Thyroid gland (tissue), 4 donors: Measurements from ENCODE around the gene GTF2A1. TPM values are rescaled to one million over a fixed set of nuclear protein-coding genes. Genes with fewer than 3 reads are reported as not detected.

Experiments used
- DNase-seq, 2 donors: peaks; one replicate each; pipeline ENCODE4 v3.0.0-alpha.2; 2019
- H3K27ac ChIP-seq, 3 donors: fragments of 200-600 bp; sonication (generic); 1 replicate in 2 of 3; 2 replicates in 1 of 3; pipeline ENCODE4 v1.5.1; 2016 to 2019; ENCODE audit warnings: mild to moderate bottlenecking in 1 of 3, moderate library complexity in 1 of 3
- H3K27me3 ChIP-seq: fragments of 200-600 bp; sonication (generic); one replicate; pipeline ENCODE4 v1.5.1; 2019
- H3K36me3 ChIP-seq, 2 donors: fragments of 200-600 bp; sonication (generic); one replicate each; pipeline ENCODE4 v1.5.1; 2016 to 2019
- H3K4me1 ChIP-seq, 2 donors: fragments of 200-600 bp; sonication (generic); one replicate each; pipeline ENCODE4 v1.5.1; 2017 to 2019
- H3K4me3 ChIP-seq, 3 donors: fragments of 200-600 bp; sonication (generic); replicated peaks in 1 of 3; 1 replicate in 2 of 3; 2 replicates in 1 of 3; pipeline ENCODE4 v1.5.1; 2016; ENCODE audit warnings: mild to moderate bottlenecking in 1 of 3
- H3K9me3 ChIP-seq: fragments of 200-600 bp; sonication (generic); one replicate; pipeline ENCODE4 v1.5.1; 2017
- POLR2A ChIP-seq, 2 donors: fragments of 450-650 bp; IDR thresholded peaks; one replicate each; pipeline ENCODE4 v1.6.1; 2017; ENCODE audit warnings: antibody characterized with exemption in 2 of 2, mild to moderate bottlenecking in 2 of 2, moderate library complexity in 1 of 2
- WGBS, 2 donors: methylation state at CpG; one replicate each; pipeline ENCODE4 v1.1.5; 2017; 5-methylcytosine and 5-hydroxymethylcytosine counted together
- intact Hi-C: fragments of 100-400 bp; cut with DNase I; formaldehyde crosslinking; loops from one replicate; pipeline ENCODE4 v1.15.1; 2023
- total RNA-seq, 4 donors: library from RNA; depleted of rRNA; stranded (reverse); fragments of >200 nt; gene quantifications; one replicate each; pipeline ENCODE4 v1.2.3, GENCODE V29; 2016
- TF ChIP-seq, protein P1 (sequence below), 6 experiments: fragments of 200-600 bp in 3 of 6; fragments of 450-650 bp in 3 of 6; sonication (generic) in 3 of 6; IDR thresholded peaks; one replicate each; pipeline ENCODE4 v1.5.1; 2016 to 2019; ENCODE audit warnings: antibody characterized with exemption in 6 of 6, mild to moderate bottlenecking in 2 of 6, inconsistent platforms in 1 of 6, moderate library complexity in 1 of 6

Gene GTF2A1
- total RNA-seq, 4 donors from 2014 or later = 31.4 to 51.7 (median 39.7) TPM

GRCh38 chr14:81172353-81172752 is 48.4 kb downstream of the GTF2A1 start:
- intact Hi-C loops = no loop called here
- no peak overlapping the region for H3K4me3 ChIP-seq
- H3K9me3 ChIP-seq = no peaks in the 10 kb centered on the region
- no peak for DNase-seq
- WGBS, 2 donors = 75 to 85% methylated on average over 2 of the region's 2 CpGs
- H3K27me3 ChIP-seq = no peaks in the 10 kb centered on the region
- no peaks in the 10 kb centered on the region for H3K36me3 ChIP-seq
- peaks cover 25 to 50% of the 10 kb centered on the region in 2 donors for H3K4me1 ChIP-seq
- peak overlapping the region; percentile 9 to 98 (median 92) for H3K27ac ChIP-seq
- TF ChIP-seq, protein P1, sequence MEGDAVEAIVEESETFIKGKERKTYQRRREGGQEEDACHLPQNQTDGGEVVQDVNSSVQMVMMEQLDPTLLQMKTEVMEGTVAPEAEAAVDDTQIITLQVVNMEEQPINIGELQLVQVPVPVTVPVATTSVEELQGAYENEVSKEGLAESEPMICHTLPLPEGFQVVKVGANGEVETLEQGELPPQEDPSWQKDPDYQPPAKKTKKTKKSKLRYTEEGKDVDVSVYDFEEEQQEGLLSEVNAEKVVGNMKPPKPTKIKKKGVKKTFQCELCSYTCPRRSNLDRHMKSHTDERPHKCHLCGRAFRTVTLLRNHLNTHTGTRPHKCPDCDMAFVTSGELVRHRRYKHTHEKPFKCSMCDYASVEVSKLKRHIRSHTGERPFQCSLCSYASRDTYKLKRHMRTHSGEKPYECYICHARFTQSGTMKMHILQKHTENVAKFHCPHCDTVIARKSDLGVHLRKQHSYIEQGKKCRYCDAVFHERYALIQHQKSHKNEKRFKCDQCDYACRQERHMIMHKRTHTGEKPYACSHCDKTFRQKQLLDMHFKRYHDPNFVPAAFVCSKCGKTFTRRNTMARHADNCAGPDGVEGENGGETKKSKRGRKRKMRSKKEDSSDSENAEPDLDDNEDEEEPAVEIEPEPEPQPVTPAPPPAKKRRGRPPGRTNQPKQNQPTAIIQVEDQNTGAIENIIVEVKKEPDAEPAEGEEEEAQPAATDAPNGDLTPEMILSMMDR (IDR thresholded peaks at IDR 0.05) = no peak
- TF ChIP-seq POLR2A (IDR thresholded peaks at IDR 0.05) = no peak

GRCh38 chr14:81170829-81171195 is 49.9 kb downstream of the GTF2A1 start:
- WGBS, 2 donors = 10 to 12% methylated on average over 3 of the region's 3 CpGs
- H3K36me3 ChIP-seq = no peaks in the 10 kb centered on the region
- H3K9me3 ChIP-seq = no peaks in the 10 kb centered on the region
- H3K27ac ChIP-seq = peak overlapping the region; percentile 92 to 98 (median 96)
- H3K4me3 ChIP-seq = peak overlapping the region in 1 of 3 donors; percentile 46
- TF ChIP-seq, protein P1 (IDR thresholded peaks at IDR 0.05) = peak in 1 of 6 experiments; percentile 7
- TF ChIP-seq POLR2A (IDR thresholded peaks at IDR 0.05) = no peak
- DNase-seq = no peak
- peaks cover 31 to 39% of the 10 kb centered on the region in 2 donors for H3K4me1 ChIP-seq
- H3K27me3 ChIP-seq = no peaks in the 10 kb centered on the region
- intact Hi-C loops = no loop called here

GRCh38 chr14:81170104-81170828 is 50.5 kb downstream of the GTF2A1 start:
- TF ChIP-seq POLR2A (IDR thresholded peaks at IDR 0.05) = peak; percentile 56 to 97
- TF ChIP-seq, protein P1 (IDR thresholded peaks at IDR 0.05) = peak; percentile 84 to 96 (median 90)
- intact Hi-C loops = no loop called here
- Histone ChIP-seq H3K4me3 (peak overlapping the region in 2 of 3 donors; percentile 41 to 46), H3K9me3 (no peaks in the 10 kb centered on the region), H3K27me3 (no peaks in the 10 kb centered on the region), H3K4me1 (peaks cover 31 to 44% of the 10 kb centered on the region in 2 donors), H3K36me3 (no peaks in the 10 kb centered on the region), H3K27ac (peak overlapping the region; percentile 92 to 98 (median 96))
- 0% methylated on average over 24 to 27 of the region's 28 CpGs for WGBS, 2 donors
- DNase-seq = peak; percentile 94 to 95

DNA sequence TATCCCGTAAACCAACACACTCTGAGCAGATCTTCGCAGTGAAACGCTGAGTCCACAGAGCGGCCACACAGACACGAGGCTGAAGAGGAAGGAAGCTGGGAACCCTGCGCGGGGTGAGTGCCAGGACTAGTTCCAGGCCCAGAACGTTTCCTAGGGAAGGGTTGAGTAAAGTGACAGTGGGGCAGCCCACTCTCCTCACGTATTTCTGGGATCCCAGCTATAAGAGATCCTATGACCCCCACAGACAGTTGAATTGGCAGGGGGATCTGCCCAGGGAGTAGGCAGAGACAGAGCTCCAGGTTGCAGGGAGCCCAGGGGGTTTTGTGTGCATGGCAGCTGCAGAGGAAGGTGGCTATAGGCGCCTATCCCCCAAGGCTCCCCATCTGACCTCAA is 51.1 kb downstream of the GTF2A1 start:
- TF ChIP-seq POLR2A (IDR thresholded peaks at IDR 0.05) = no peak
- TF ChIP-seq, protein P1 (IDR thresholded peaks at IDR 0.05) = no peak
- DNase-seq = peak; percentile 58 to 64
- Histone ChIP-seq H3K4me3 (peak overlapping the region in 2 of 3 donors; percentile 41 to 46), H3K36me3 (no peaks in the 10 kb centered on the region), H3K27me3 (no peaks in the 10 kb centered on the region), H3K27ac (peak overlapping the region; percentile 92 to 98 (median 96)), H3K4me1 (peaks cover 35 to 50% of the 10 kb centered on the region in 2 donors), H3K9me3 (no peaks in the 10 kb centered on the region)
- intact Hi-C loops = loop anchor here (5.0 kb wide), 1 partner anchor 212 kb away; the partner anchor contains the start of gene TSHR
- WGBS, 2 donors = 14 to 17% methylated on average over 9 to 10 of the region's 10 CpGs

DNA sequence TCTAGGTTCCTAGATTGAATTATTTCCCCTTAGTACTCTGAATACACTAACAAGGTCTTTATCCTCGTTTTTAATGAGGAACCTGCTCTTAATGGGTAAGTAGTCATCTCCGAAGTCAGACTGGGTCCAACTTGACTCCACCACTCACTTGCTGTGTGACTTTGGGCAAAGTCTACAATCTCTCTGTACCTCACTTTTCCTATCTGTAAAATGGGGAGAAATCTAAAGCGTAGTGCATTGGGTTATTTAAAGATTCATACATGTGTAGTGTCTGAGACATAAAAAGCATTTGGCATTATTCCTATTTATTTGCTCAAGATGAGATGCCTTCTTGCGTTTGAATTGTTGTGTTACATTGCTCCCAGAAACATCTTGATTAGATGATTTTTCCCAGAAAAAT is 51.5 kb downstream of the GTF2A1 start:
- intact Hi-C loops = loop anchor here (5.0 kb wide), 1 partner anchor 212 kb away; the partner anchor contains the start of gene TSHR
- Histone ChIP-seq H3K36me3 (no peaks in the 10 kb centered on the region), H3K4me3 (peak overlapping the region in 1 of 3 donors; percentile 46), H3K4me1 (peaks cover 40 to 54% of the 10 kb centered on the region in 2 donors), H3K27ac (peak overlapping the region; percentile 92 to 98 (median 96)), H3K9me3 (no peaks in the 10 kb centered on the region), H3K27me3 (no peaks in the 10 kb centered on the region)
- DNase-seq = no peak
- TF ChIP-seq POLR2A (IDR thresholded peaks at IDR 0.05) = no peak
- TF ChIP-seq, protein P1 (IDR thresholded peaks at IDR 0.05) = no peak
- 59 to 61% methylated on average over 4 of the region's 4 CpGs for WGBS, 2 donors
